ENCODE data around the gene HOGA1. TPM values are rescaled to one million over a fixed set of nuclear protein-coding genes. Genes with fewer than 3 reads are reported as not detected.

The HOGA1 gene
- total RNA-seq, 4 donors from 2014 or later: 0.26 to 2.5 (median 0.97) TPM

DNA sequence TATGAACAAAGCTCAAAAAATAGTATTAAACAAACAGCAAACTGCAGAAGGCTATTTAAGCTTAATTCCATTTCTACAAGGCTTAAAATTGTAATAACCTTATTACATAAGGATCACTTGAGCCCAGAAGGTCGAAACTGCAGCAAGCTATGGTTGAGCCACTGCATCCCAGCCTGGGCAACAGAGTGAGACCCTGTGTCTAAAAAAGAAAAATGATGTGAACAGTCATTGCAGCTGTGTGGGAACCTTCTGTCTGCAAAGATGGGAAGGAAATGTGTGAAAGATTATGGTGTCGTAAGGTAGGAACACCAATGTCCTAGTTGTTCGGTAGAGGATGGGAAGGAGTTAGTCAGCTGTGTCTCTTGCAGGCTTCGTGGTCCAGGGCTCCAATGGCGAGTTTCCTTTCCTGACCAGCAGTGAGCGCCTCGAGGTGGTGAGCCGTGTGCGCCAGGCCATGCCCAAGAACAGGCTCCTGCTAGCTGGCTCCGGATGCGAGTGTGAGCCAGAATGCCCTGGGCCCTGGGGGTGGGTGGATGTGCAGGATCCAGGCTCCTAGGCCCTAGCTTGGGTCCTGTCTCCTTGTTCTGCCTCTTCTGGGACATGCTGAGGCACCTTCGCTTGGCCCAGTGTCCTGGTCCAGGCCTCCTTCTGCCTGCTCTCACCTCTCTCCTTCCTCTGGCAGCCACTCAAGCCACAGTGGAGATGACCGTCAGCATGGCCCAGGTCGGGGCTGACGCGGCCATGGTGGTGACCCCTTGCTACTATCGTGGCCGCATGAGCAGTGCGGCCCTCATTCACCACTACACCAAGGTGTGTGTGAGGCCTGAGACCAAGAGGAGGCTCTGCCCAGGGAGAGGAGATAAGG lies 14.4 kb downstream of the HOGA1 start:
- H3K4me3 ChIP-seq: no peak overlapping the region
- peaks cover 0 to 16% of the 10 kb centered on the region in 2 donors for H3K4me1 ChIP-seq
- intact Hi-C loops (cut with DNase I; ENCODE audit: low total_unique reads): no loop called here
- no peak overlapping the region for H3K27ac ChIP-seq
- no peak for TF ChIP-seq POLR2A (IDR thresholded peaks at IDR 0.05)
- TF ChIP-seq, protein P1, sequence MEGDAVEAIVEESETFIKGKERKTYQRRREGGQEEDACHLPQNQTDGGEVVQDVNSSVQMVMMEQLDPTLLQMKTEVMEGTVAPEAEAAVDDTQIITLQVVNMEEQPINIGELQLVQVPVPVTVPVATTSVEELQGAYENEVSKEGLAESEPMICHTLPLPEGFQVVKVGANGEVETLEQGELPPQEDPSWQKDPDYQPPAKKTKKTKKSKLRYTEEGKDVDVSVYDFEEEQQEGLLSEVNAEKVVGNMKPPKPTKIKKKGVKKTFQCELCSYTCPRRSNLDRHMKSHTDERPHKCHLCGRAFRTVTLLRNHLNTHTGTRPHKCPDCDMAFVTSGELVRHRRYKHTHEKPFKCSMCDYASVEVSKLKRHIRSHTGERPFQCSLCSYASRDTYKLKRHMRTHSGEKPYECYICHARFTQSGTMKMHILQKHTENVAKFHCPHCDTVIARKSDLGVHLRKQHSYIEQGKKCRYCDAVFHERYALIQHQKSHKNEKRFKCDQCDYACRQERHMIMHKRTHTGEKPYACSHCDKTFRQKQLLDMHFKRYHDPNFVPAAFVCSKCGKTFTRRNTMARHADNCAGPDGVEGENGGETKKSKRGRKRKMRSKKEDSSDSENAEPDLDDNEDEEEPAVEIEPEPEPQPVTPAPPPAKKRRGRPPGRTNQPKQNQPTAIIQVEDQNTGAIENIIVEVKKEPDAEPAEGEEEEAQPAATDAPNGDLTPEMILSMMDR (IDR thresholded peaks at IDR 0.05): no peak
- no peak for DNase-seq
- no peaks in the 10 kb centered on the region for H3K27me3 ChIP-seq
- H3K9me3 ChIP-seq: no peaks in the 10 kb centered on the region
- H3K36me3 ChIP-seq: no peaks in the 10 kb centered on the region

DNA sequence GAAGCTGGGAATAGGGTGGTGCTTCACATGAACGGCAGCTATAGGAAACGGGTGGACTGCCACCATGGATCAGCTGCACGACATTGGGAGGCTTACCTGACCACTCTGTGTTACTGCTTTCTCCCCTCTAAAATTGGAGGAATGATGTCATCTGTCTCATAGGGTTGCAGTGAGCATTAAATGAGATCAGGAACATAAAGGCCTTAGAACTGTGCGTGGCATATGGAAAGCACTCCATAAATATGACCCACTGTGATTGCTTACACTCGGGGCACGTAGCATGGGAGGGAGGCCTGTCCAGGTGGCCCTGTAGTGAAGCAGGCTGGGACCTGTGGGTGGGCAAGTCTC lies 15.1 kb downstream of the HOGA1 start:
- no peaks in the 10 kb centered on the region for H3K36me3 ChIP-seq
- DNase-seq: no peak
- peaks cover 0 to 16% of the 10 kb centered on the region in 2 donors for H3K4me1 ChIP-seq
- intact Hi-C loops (cut with DNase I; ENCODE audit: low total_unique reads): no loop called here
- TF ChIP-seq, protein P1 (IDR thresholded peaks at IDR 0.05): no peak
- no peak for TF ChIP-seq POLR2A (IDR thresholded peaks at IDR 0.05)
- no peak overlapping the region for H3K27ac ChIP-seq
- H3K27me3 ChIP-seq: no peaks in the 10 kb centered on the region
- H3K4me3 ChIP-seq: no peak overlapping the region
- H3K9me3 ChIP-seq: no peaks in the 10 kb centered on the region

DNA sequence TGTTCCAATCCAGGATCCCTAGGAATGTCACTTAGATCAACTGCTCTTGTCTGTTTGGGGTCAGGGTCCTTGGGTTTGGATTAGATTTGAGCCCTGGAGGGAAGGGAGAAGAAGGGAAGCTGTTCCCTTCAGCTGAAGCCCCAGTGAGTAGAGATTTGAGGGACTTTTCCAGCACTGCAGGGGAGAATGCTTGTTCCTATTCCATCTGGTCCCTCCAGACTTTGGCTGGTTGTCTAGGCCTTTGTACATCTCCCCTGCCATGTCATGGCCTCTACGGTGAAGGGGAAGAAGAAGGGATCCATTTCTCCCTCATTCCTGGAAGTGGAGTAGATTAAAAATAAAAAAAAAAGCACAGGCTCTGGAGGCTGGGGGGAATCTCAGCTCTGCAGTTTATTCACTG lies 16.4 kb downstream of the HOGA1 start:
- peaks cover 0 to 15% of the 10 kb centered on the region in 2 donors for H3K4me1 ChIP-seq
- DNase-seq: no peak
- H3K36me3 ChIP-seq: no peaks in the 10 kb centered on the region
- TF ChIP-seq, protein P1 (IDR thresholded peaks at IDR 0.05): no peak
- no peak for TF ChIP-seq POLR2A (IDR thresholded peaks at IDR 0.05)
- H3K4me3 ChIP-seq: no peak overlapping the region
- no peaks in the 10 kb centered on the region for H3K27me3 ChIP-seq
- no peak overlapping the region for H3K27ac ChIP-seq
- intact Hi-C loops (cut with DNase I; ENCODE audit: low total_unique reads): no loop called here
- H3K9me3 ChIP-seq: no peaks in the 10 kb centered on the region

DNA sequence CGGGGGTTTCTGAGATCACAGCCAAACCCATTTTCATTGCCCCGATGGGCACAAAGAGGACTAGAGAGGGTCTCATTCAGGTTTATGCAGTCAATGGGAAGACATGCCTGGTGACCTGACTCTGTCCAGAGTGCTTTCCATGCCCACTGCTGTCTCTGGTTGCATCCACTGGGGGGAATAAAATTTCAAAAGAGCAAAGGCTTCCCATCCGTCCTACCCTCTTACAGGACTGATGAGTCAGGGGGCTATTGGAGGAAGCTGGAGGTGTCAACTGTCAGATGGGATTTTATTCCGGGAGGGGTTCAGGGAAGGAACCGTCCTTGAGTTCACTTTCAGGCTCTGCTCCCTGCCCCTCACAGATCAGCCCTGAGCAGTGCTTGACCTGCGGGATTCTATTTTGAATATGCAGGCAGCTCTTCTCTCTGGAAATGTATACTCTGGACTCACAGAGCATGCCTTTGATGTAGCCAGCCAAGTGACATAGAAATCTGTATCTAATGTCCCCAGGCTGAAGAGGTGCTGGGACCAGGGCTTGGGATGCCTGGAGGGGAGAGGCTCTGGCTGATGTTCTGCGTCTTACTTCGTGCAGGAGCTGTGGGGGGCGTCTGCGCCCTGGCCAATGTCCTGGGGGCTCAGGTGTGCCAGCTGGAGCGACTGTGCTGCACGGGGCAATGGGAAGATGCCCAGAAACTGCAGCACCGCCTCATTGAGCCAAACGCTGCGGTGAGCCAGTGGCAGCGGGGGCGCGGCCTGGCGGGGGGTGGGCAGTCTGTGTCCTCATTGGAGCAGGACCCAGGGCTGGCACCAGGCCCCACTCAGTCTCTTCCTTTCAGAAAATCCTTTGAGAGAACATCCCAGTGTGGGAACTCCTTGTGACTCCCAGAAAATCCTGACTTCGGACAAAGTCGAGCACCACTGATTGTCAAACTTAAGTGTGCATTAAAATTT lies 17.4 kb downstream of the HOGA1 start:
- no peak overlapping the region for H3K4me3 ChIP-seq
- DNase-seq: no peak
- no peaks in the 10 kb centered on the region for H3K9me3 ChIP-seq
- TF ChIP-seq POLR2A (IDR thresholded peaks at IDR 0.05): no peak
- TF ChIP-seq, protein P1 (IDR thresholded peaks at IDR 0.05): no peak
- intact Hi-C loops (cut with DNase I; ENCODE audit: low total_unique reads): no loop called here
- no peaks in the 10 kb centered on the region for H3K27me3 ChIP-seq
- H3K36me3 ChIP-seq: no peaks in the 10 kb centered on the region
- H3K27ac ChIP-seq: no peak overlapping the region
- peaks cover 0 to 8% of the 10 kb centered on the region in 2 donors for H3K4me1 ChIP-seq
